CD4-positive, alpha-beta memory T cell (primary cell): ENCODE data around the gene ERCC8. TPM values are rescaled to one million over a fixed set of nuclear protein-coding genes. Genes with fewer than 3 reads are reported as not detected.

Experiments
- CTCF ChIA-PET: fragments of 350-600 bp; sonication (Branson Sonifier 250); formaldehyde crosslinking; loops from one replicate; lab custom pipeline; 2021; ENCODE audit warnings: inconsistent platforms; ENCODE audit not compliant: partially characterized antibody; lab: Charles Lee
- POLR2A ChIA-PET: fragments of 350-600 bp; sonication (Branson Sonifier 250); formaldehyde crosslinking; loops from one replicate; lab custom pipeline; 2021; ENCODE audit not compliant: partially characterized antibody; lab: Charles Lee
- DNase-seq, 5 donors: peaks; one replicate each; pipeline versions ENCODE4 v3.0.0 to v3.0.0-alpha.2; 2020 to 2022; ENCODE audit warnings: mixed read lengths in 1 of 5
- H3K27ac ChIP-seq: one replicate; pipeline ENCODE4 v1.7.0; 2013; ENCODE audit warnings: low read depth, low read length
- H3K27me3 ChIP-seq: 2 replicates; pipeline ENCODE4 v1.7.0; 2013; ENCODE audit warnings: mild to moderate bottlenecking, low read length, moderate library complexity; ENCODE audit not compliant: insufficient read depth
- H3K36me3 ChIP-seq: 2 replicates; pipeline ENCODE4 v1.7.0; 2013; ENCODE audit warnings: mild to moderate bottlenecking, low read length, moderate library complexity; ENCODE audit not compliant: insufficient read depth
- H3K4me1 ChIP-seq: 2 replicates; pipeline ENCODE4 v1.7.0; 2013; ENCODE audit warnings: mild to moderate bottlenecking, low read length, moderate library complexity; ENCODE audit not compliant: insufficient read depth
- H3K4me3 ChIP-seq, 2 donors: one replicate each; pipeline ENCODE4 v1.7.0; 2013; ENCODE audit warnings: low read length in 2 of 2, mild to moderate bottlenecking in 1 of 2
- H3K9me3 ChIP-seq, 2 donors: one replicate each; pipeline ENCODE4 v1.7.0; 2013; ENCODE audit warnings: low read length in 2 of 2, control low read depth in 1 of 2; ENCODE audit not compliant: control insufficient read depth in 1 of 2
- H3K27ac Mint-ChIP-seq, 7 donors: one replicate each; pipeline ENCODE4 v1.8.0; 2020 to 2021; ENCODE audit warnings: mixed read lengths in 7 of 7, mild to moderate bottlenecking in 6 of 7, inconsistent platforms in 3 of 7, moderate library complexity in 3 of 7
- H3K27me3 Mint-ChIP-seq, 2 donors: one replicate each; pipeline ENCODE4 v1.8.0; 2020 to 2021; ENCODE audit warnings: mixed read lengths in 2 of 2
- H3K36me3 Mint-ChIP-seq, 2 donors: one replicate each; pipeline ENCODE4 v1.8.0; 2020 to 2021; ENCODE audit warnings: mixed read lengths in 2 of 2, inconsistent platforms in 1 of 2, mild to moderate bottlenecking in 1 of 2
- H3K4me1 Mint-ChIP-seq, 4 donors: one replicate each; pipeline ENCODE4 v1.8.0; 2020 to 2021; ENCODE audit warnings: mixed read lengths in 4 of 4, mild to moderate bottlenecking in 1 of 4
- H3K4me3 Mint-ChIP-seq, 8 donors: one replicate each; pipeline ENCODE4 v1.8.0; 2020 to 2021; ENCODE audit warnings: mixed read lengths in 8 of 8, mild to moderate bottlenecking in 7 of 8, moderate library complexity in 6 of 8, inconsistent platforms in 3 of 8
- H3K9me3 Mint-ChIP-seq, 8 donors: one replicate each; pipeline ENCODE4 v1.8.0; 2020 to 2021; ENCODE audit warnings: mixed read lengths in 8 of 8, mild to moderate bottlenecking in 5 of 8, inconsistent platforms in 3 of 8, moderate library complexity in 1 of 8
- intact Hi-C: fragments of 100-400 bp; cut with micrococcal nuclease; formaldehyde crosslinking; loops from one replicate; pipeline ENCODE4 v1.15.1; 2023
- polyA plus RNA-seq, 2 donors: library from polyadenylated mRNA; unstranded; fragments of 300-500 nt; fragmentation: Illumina TruSeq; gene quantifications; one replicate each; pipeline ENCODE4 v1.2.3, GENCODE V29; 2021
- total RNA-seq, 2 experiments: library from RNA; stranded (reverse); gene quantifications; one replicate each; pipeline ENCODE4 v1.2.3, GENCODE V29; 2021

ERCC8 gene
- total and polyA plus RNA-seq, 4 experiments from 2014 or later: 7.1 to 20.5 (median 9.8) TPM

DNA sequence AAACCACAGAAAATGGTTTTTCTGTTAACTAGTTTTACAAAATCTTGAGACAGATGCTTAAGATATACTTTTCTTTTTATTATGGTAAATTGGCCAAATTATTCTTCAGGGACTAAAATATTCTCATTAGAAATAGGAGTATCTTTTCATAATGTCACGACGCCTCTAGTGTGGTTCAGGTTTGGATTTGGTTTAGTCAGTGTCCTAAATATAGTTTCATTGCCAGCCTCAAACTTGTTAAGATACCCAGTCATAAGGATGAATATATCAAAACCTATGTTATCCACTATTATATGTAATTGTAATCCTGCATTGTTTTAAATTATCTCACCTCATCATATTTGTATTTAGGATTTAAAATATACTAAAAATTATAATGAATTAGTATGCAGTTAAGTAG lies 13.8 kb upstream of the ERCC8 start:
- Histone ChIP-seq H3K27me3 (no peaks in the 10 kb centered on the region), H3K9me3 (no peaks in the 10 kb centered on the region), H3K36me3 (no peaks in the 10 kb centered on the region), H3K27ac (no peak overlapping the region), H3K4me1 (peaks cover 8% of the 10 kb centered on the region), H3K4me3 (no peak overlapping the region)
- ChIA-PET POLR2A (no interaction called here), CTCF (interaction anchor here (1.0 to 4.0 kb wide), 5 partner anchors 13 to 1185 kb away, joined by 3 to 35 read pairs (median 4); partner anchors contain the start of genes ERCC8 and NDUFAF2)
- peaks cover 0 to 9% (median 2%) of the 10 kb centered on the region in 8 donors for H3K9me3 Mint-ChIP-seq
- peaks cover 2 to 4% of the 10 kb centered on the region in 2 donors for H3K36me3 Mint-ChIP-seq
- no peak for DNase-seq
- H3K27ac Mint-ChIP-seq: no peak overlapping the region
- H3K4me1 Mint-ChIP-seq: peaks cover 3 to 9% (median 4%) of the 10 kb centered on the region in 4 donors
- H3K4me3 Mint-ChIP-seq: no peak overlapping the region
- intact Hi-C loops: loop anchor here (1.0 kb wide), 1 partner anchor 700 kb away; no protein-coding TSS in a partner anchor
- no peaks in the 10 kb centered on the region for H3K27me3 Mint-ChIP-seq

GRCh38 chr5:60958088-60958487 lies 13.2 kb upstream of the ERCC8 start:
- intact Hi-C loops: no loop called here
- H3K4me3 ChIP-seq: no peak overlapping the region
- no peak overlapping the region for H3K27ac Mint-ChIP-seq
- H3K27me3 ChIP-seq: no peaks in the 10 kb centered on the region
- peaks cover 2 to 4% of the 10 kb centered on the region in 2 donors for H3K36me3 Mint-ChIP-seq
- ChIA-PET POLR2A (no interaction called here), CTCF (interaction anchor here (4.0 kb wide), 1 partner anchor 701 kb away, joined by 35 read pairs; no protein-coding TSS in a partner anchor)
- H3K36me3 ChIP-seq: no peaks in the 10 kb centered on the region
- no peak for DNase-seq
- no peak overlapping the region for H3K4me3 Mint-ChIP-seq
- no peaks in the 10 kb centered on the region for H3K9me3 ChIP-seq
- peaks cover 8% of the 10 kb centered on the region for H3K4me1 ChIP-seq
- H3K27me3 Mint-ChIP-seq: no peaks in the 10 kb centered on the region
- peaks cover 0 to 7% (median 4%) of the 10 kb centered on the region in 4 donors for H3K4me1 Mint-ChIP-seq
- H3K27ac ChIP-seq: no peak overlapping the region
- peaks cover 0 to 9% (median 2%) of the 10 kb centered on the region in 8 donors for H3K9me3 Mint-ChIP-seq

GRCh38 chr5:60955239-60955638 lies 10.4 kb upstream of the ERCC8 start:
- no peaks in the 10 kb centered on the region for H3K27me3 Mint-ChIP-seq
- intact Hi-C loops: no loop called here
- DNase-seq: no peak

GRCh38 chr5:60948738-60949137 lies 3.9 kb upstream of the ERCC8 start:
- H3K36me3 Mint-ChIP-seq: peaks cover 0 to 5% of the 10 kb centered on the region in 2 donors
- no peak overlapping the region for H3K4me3 Mint-ChIP-seq
- intact Hi-C loops: loop anchor here (5.0 kb wide), 1 partner anchor 214 kb away; the partner anchor contains the start of gene SMIM15
- Histone ChIP-seq H3K27ac (no peak overlapping the region), H3K9me3 (no peaks in the 10 kb centered on the region), H3K27me3 (no peaks in the 10 kb centered on the region), H3K4me1 (peaks cover 21% of the 10 kb centered on the region), H3K36me3 (no peaks in the 10 kb centered on the region), H3K4me3 (no peak overlapping the region)
- no peak for DNase-seq
- H3K27ac Mint-ChIP-seq: no peak overlapping the region
- peaks cover 18 to 28% (median 25%) of the 10 kb centered on the region in 4 donors for H3K4me1 Mint-ChIP-seq
- H3K9me3 Mint-ChIP-seq: no peaks in the 10 kb centered on the region
- H3K27me3 Mint-ChIP-seq: no peaks in the 10 kb centered on the region
- ChIA-PET CTCF (no interaction called here), POLR2A (no interaction called here)

More at GRCh38 chr5:60955239-60955638, 10.4 kb upstream of the ERCC8 start:
- Histone ChIP-seq H3K27ac (no peak overlapping the region), H3K36me3 (no peaks in the 10 kb centered on the region), H3K4me3 (no peak overlapping the region), H3K4me1 (peaks cover 1% of the 10 kb centered on the region), H3K27me3 (no peaks in the 10 kb centered on the region), H3K9me3 (no peaks in the 10 kb centered on the region)
- POLR2A ChIA-PET: no interaction called here
- Mint-ChIP-seq H3K4me1 (peaks cover 3 to 9% (median 8%) of the 10 kb centered on the region in 4 donors), H3K9me3 (peaks cover 0 to 9% (median 2%) of the 10 kb centered on the region in 8 donors), H3K27ac (no peak overlapping the region), H3K4me3 (no peak overlapping the region), H3K36me3 (peaks cover 2 to 4% of the 10 kb centered on the region in 2 donors)
- CTCF ChIA-PET: no interaction called here

GRCh38 chr5:60945813-60946187 lies 930 bp upstream of the ERCC8 start:
- H3K4me3 Mint-ChIP-seq: no peak overlapping the region
- ChIA-PET CTCF (interaction anchor here (0.6 to 3.0 kb wide), 2 partner anchors 13 to 1505 kb away, joined by 4 to 9 read pairs; no protein-coding TSS in a partner anchor), POLR2A (interaction anchor here (2.2 kb wide), 1 partner anchor 385 kb away, joined by 15 read pairs; the partner anchor contains the start of gene ZSWIM6)
- peaks cover 0 to 5% of the 10 kb centered on the region in 2 donors for H3K36me3 Mint-ChIP-seq
- H3K9me3 Mint-ChIP-seq: no peaks in the 10 kb centered on the region
- Histone ChIP-seq H3K27me3 (no peaks in the 10 kb centered on the region), H3K27ac (peak overlapping the region; percentile 60), H3K4me1 (peaks cover 21% of the 10 kb centered on the region), H3K36me3 (no peaks in the 10 kb centered on the region), H3K4me3 (peak overlapping the region; percentile 92 to 94), H3K9me3 (no peaks in the 10 kb centered on the region)
- peaks cover 20 to 28% (median 26%) of the 10 kb centered on the region in 4 donors for H3K4me1 Mint-ChIP-seq
- peak overlapping the region in 3 of 7 donors; percentile 45 to 89 (median 75) for H3K27ac Mint-ChIP-seq
- no peaks in the 10 kb centered on the region for H3K27me3 Mint-ChIP-seq
- no peak for DNase-seq
- intact Hi-C loops: loop anchor here (1.0 to 5.0 kb wide), 5 partner anchors 15 to 463 kb away; partner anchors contain the start of genes DEPDC1B, SMIM15 and ZSWIM6

DNA sequence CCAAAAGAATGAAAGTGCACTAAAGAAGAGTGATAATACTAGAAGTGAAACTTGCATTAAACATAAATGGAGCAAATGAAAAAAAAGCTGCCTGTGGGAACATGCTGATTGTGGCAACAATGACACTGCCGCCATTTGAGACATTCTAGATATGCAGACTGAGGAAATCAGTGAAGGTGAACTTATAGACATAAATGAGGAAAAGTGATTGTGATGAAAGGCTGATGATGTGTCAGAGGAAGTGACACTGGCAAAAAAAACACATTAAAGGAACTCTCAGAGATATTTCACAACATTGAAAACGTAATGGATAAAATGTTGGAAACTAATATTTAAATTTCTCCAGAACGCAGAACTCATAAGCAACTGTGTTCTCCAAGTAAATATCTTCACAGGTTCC lies 1.2 kb downstream of the ERCC8 start:
- no peaks in the 10 kb centered on the region for H3K27me3 Mint-ChIP-seq
- H3K36me3 ChIP-seq: no peaks in the 10 kb centered on the region
- ChIA-PET CTCF (no interaction called here), POLR2A (no interaction called here)
- H3K36me3 Mint-ChIP-seq: peaks cover 7 to 8% of the 10 kb centered on the region in 2 donors
- H3K4me3 Mint-ChIP-seq: peak overlapping the region in 2 of 8 donors; percentile 4 to 25
- H3K4me1 ChIP-seq: peaks cover 21% of the 10 kb centered on the region
- intact Hi-C loops: loop anchor here (2.0 kb wide), 1 partner anchor 243 kb away; the partner anchor contains the start of gene DEPDC1B
- H3K9me3 Mint-ChIP-seq: no peaks in the 10 kb centered on the region
- no peaks in the 10 kb centered on the region for H3K27me3 ChIP-seq
- peaks cover 16 to 22% (median 18%) of the 10 kb centered on the region in 4 donors for H3K4me1 Mint-ChIP-seq
- no peak overlapping the region for H3K4me3 ChIP-seq
- no peak overlapping the region for H3K27ac Mint-ChIP-seq
- no peaks in the 10 kb centered on the region for H3K9me3 ChIP-seq
- DNase-seq: no peak
- no peak overlapping the region for H3K27ac ChIP-seq

DNA sequence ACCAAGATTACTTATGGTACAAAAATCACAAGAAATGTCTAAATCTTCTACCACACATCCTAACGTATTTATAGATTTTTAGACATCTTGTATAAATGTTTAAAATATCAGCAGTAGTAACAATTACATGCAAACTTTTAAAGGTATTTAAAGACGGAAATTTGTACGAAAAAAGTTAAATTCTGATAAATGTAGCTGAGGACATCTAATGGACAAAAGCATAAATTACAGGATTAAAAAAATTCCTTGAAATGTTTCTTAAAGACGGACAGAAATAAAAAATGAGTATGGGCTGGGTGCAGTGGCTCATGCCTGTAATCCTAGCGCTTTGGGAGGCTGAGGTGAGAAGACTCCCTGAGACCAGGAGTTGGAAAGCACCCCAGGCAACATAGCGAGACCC lies 15.8 kb downstream of the ERCC8 start:
- no peak overlapping the region for H3K4me3 ChIP-seq
- Mint-ChIP-seq H3K36me3 (peaks cover 16 to 18% of the 10 kb centered on the region in 2 donors), H3K4me3 (no peak overlapping the region), H3K9me3 (no peaks in the 10 kb centered on the region), H3K27me3 (no peaks in the 10 kb centered on the region), H3K4me1 (peaks cover 0 to 4% (median under 1%) of the 10 kb centered on the region in 4 donors), H3K27ac (no peak overlapping the region)
- intact Hi-C loops: no loop called here
- H3K36me3 ChIP-seq: no peaks in the 10 kb centered on the region
- H3K27me3 ChIP-seq: no peaks in the 10 kb centered on the region
- ChIA-PET POLR2A (no interaction called here), CTCF (no interaction called here)
- no peak overlapping the region for H3K27ac ChIP-seq
- H3K9me3 ChIP-seq: no peaks in the 10 kb centered on the region
- DNase-seq: no peak
- H3K4me1 ChIP-seq: no peaks in the 10 kb centered on the region
